IPS-20b (cell line): ENCODE results near the gene ESRP2.

Source experiments
- H3K27ac ChIP-seq: one replicate; pipeline ENCODE4 v1.5.1; 2013; ENCODE audit warnings: low read length
- H3K27me3 ChIP-seq: 2 replicates; pipeline ENCODE4 v1.6.1; 2013; ENCODE audit warnings: mild to moderate bottlenecking, low read length, inconsistent platforms; ENCODE audit not compliant: insufficient read depth
- H3K36me3 ChIP-seq: 2 replicates; pipeline ENCODE4 v1.6.1; 2013; ENCODE audit warnings: low read depth, mild to moderate bottlenecking, inconsistent platforms, low read length, moderate library complexity; ENCODE audit not compliant: insufficient read depth
- H3K4me1 ChIP-seq: 2 replicates; pipeline ENCODE4 v1.6.1; 2013; ENCODE audit warnings: mild to moderate bottlenecking, control low read depth, inconsistent platforms, low read length, moderate library complexity; ENCODE audit not compliant: insufficient read depth
- H3K4me3 ChIP-seq: 2 replicates; pipeline ENCODE4 v1.5.1; 2013; ENCODE audit warnings: mild to moderate bottlenecking, low read length, inconsistent platforms
- H3K9ac ChIP-seq: 2 replicates; pipeline ENCODE4 v1.6.1; 2013; ENCODE audit warnings: low read depth, mild to moderate bottlenecking, inconsistent platforms, low read length, moderate library complexity
- H3K9me3 ChIP-seq: 2 replicates; pipeline ENCODE4 v1.6.1; 2013; ENCODE audit warnings: mild to moderate bottlenecking, low read depth, low read length, inconsistent platforms; ENCODE audit not compliant: insufficient read depth

The ESRP2 gene

GRCh38 chr16:68234188-68235107 lies 1.5 kb downstream of the ESRP2 start:
- Histone ChIP-seq H3K27me3 (peaks cover 39% of the 10 kb centered on the region), H3K9me3 (no peaks in the 10 kb centered on the region), H3K9ac (peak overlapping the region; percentile 92; the same call in 1 of the 2 replicates), H3K4me3 (peak overlapping the region; percentile 76), H3K27ac (no peak overlapping the region), H3K36me3 (peaks cover 39% of the 10 kb centered on the region), H3K4me1 (peaks cover 8% of the 10 kb centered on the region; the same call in 1 of the 2 replicates)

- Histone ChIP-seq H3K4me1 (peaks cover 8% of the 10 kb centered on the region; the same call in 1 of the 2 replicates), H3K4me3 (0 out of 2 replicates have a peak overlapping the region, but pooled peaks have one; percentile 76), H3K27ac (no peak overlapping the region)
These were observed 2.1 kb downstream of the ESRP2 start for GRCh38 chr16:68233835-68234187.

DNA sequence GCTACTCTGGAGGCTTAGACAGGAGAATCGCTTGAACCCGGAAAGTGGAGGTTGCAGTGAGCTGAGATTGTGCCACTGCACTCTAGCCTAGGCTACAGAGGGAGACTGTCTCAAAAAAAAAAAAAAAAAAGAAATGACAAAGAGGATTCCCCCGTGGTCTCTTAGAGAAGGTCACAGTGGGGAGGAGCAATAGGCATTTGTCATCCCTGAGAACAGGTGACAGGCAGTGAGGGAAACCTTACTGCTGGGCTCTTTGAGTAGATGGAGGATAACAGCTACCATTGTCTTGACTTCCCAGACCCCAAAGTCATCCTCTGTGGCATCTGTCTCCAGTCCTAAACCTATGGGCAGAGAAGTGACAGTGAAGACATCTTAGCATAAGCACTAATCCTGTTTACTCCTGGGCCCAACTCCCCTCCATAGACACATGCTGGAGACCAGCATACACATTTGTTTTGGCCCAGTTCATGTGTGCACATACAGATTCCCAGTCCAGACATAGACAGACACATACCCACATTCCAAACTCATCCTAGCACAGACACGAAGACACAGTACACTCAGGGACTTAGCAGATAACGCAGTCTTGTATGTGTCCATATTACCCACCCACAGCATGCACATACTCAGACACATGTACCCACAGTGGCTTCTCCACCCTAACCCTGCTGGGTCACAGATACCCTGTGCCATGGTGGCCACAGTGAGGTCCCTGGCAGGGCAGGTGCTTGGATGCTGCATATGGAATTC lies 2.7 kb downstream of the ESRP2 start:
- Histone ChIP-seq H3K9me3 (no peaks in the 10 kb centered on the region), H3K27me3 (peaks cover 29% of the 10 kb centered on the region)

More at GRCh38 chr16:68233835-68234187, 2.1 kb downstream of the ESRP2 start:
- peaks cover 44% of the 10 kb centered on the region for H3K36me3 ChIP-seq
- peaks cover 32% of the 10 kb centered on the region for H3K27me3 ChIP-seq
- H3K9me3 ChIP-seq: no peaks in the 10 kb centered on the region
- no peak overlapping the region for H3K9ac ChIP-seq

GRCh38 chr16:68232335-68232734 lies 3.6 kb downstream of the ESRP2 start:
- Histone ChIP-seq H3K9ac (no peak overlapping the region), H3K9me3 (no peaks in the 10 kb centered on the region), H3K36me3 (peaks cover 47% of the 10 kb centered on the region), H3K27ac (no peak overlapping the region), H3K27me3 (peaks cover 29% of the 10 kb centered on the region), H3K4me1 (peaks cover 8% of the 10 kb centered on the region; the same call in 1 of the 2 replicates), H3K4me3 (no peak overlapping the region)

More for the DNA sequence above, 2.7 kb downstream of the ESRP2 start:
- peaks cover 8% of the 10 kb centered on the region; the same call in 1 of the 2 replicates for H3K4me1 ChIP-seq
- peaks cover 47% of the 10 kb centered on the region for H3K36me3 ChIP-seq
- no peak overlapping the region for H3K27ac ChIP-seq
- no peak overlapping the region for H3K4me3 ChIP-seq
- no peak overlapping the region for H3K9ac ChIP-seq

DNA sequence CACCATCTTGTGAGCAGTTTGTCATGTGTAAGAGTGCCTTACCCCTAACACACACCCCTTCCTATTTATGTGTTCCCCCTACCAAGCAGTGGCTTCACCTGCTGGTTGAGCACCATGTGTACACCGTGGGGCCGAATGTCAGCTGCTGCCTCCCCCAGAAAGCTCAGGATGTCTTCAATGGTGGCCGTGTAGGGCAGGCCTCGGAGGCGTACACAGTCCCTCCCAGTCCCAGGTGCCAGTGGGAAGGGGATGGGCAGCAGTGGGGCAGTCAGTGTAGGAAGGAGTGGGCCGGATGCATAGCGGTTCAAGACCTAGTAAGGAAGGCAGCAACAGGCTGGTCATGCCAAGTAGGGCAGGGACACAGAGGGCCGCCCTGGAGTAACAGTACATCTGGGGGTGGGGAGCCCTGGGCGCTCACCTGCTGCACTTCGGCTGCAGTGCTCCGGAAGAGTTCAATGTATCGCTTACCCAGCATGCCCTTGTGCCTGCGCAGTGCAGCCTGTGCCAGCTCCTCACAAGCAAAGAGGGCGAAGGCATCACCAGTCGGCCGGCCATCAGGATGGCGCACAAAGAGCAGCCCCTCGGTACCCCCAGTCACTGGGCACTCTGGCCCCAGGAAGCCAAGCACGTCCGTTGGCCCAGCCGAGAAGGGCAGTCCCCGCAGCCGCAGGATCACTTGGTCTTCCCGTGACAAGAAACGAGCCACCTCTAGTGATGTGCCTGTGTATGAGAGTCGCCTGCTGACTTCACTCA lies 4.4 kb downstream of the ESRP2 start:
- H3K27me3 ChIP-seq: peaks cover 24% of the 10 kb centered on the region
- H3K9ac ChIP-seq: no peak overlapping the region
- H3K9me3 ChIP-seq: no peaks in the 10 kb centered on the region
- H3K36me3 ChIP-seq: peaks cover 47% of the 10 kb centered on the region
- no peak overlapping the region for H3K4me3 ChIP-seq
- no peak overlapping the region for H3K27ac ChIP-seq
- H3K4me1 ChIP-seq: peaks cover 8% of the 10 kb centered on the region; the same call in 1 of the 2 replicates

DNA sequence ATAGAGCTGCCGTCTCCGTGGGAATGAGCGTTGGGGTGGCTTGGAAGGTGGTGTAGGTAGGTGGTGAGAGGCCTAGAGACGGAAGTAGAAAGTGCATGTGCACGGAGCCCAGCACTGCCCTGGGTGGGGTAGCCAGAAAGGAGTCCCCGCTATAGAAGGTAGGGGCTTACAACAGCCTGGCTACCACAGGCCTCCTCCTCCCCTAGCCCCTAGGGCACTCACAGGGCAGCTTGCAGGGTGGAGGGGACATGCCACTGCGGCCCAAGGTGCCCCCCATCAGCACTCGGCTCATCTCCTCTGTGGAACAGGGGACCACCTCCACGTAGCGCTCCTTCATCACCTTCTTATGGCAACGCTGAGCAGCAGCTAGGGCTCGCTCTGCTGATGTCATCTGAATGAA lies 5.0 kb downstream of the ESRP2 start:
- no peak overlapping the region for H3K9ac ChIP-seq
- no peak overlapping the region for H3K27ac ChIP-seq
- H3K27me3 ChIP-seq: peaks cover 18% of the 10 kb centered on the region
- no peaks in the 10 kb centered on the region for H3K9me3 ChIP-seq
- peaks cover 8% of the 10 kb centered on the region; the same call in 1 of the 2 replicates for H3K4me1 ChIP-seq
- H3K4me3 ChIP-seq: no peak overlapping the region
- peaks cover 47% of the 10 kb centered on the region for H3K36me3 ChIP-seq

DNA sequence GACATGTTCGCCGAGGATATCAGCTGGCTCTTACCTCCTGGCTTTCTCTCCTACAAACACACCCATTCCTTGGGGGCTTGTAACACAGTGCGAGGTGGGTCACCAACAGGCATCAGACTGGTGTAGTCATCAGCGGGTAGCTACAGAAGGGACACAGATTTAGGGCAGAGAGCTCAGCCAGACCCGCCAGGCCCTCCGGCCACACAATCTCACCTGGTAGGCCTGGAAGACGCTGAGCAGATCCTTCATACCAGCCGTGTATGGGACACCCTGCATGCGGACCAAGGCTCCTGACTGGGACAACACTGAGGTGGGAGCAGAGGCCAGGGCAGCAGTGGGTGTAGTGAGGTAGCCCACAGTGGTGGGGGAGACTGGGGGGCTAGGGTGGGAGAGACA lies 5.8 kb downstream of the ESRP2 start:
- Histone ChIP-seq H3K36me3 (peaks cover 47% of the 10 kb centered on the region), H3K9ac (no peak overlapping the region), H3K27ac (no peak overlapping the region), H3K9me3 (no peaks in the 10 kb centered on the region), H3K4me1 (peaks cover 8% of the 10 kb centered on the region; the same call in 1 of the 2 replicates), H3K4me3 (no peak overlapping the region), H3K27me3 (peaks cover 10% of the 10 kb centered on the region)

DNA sequence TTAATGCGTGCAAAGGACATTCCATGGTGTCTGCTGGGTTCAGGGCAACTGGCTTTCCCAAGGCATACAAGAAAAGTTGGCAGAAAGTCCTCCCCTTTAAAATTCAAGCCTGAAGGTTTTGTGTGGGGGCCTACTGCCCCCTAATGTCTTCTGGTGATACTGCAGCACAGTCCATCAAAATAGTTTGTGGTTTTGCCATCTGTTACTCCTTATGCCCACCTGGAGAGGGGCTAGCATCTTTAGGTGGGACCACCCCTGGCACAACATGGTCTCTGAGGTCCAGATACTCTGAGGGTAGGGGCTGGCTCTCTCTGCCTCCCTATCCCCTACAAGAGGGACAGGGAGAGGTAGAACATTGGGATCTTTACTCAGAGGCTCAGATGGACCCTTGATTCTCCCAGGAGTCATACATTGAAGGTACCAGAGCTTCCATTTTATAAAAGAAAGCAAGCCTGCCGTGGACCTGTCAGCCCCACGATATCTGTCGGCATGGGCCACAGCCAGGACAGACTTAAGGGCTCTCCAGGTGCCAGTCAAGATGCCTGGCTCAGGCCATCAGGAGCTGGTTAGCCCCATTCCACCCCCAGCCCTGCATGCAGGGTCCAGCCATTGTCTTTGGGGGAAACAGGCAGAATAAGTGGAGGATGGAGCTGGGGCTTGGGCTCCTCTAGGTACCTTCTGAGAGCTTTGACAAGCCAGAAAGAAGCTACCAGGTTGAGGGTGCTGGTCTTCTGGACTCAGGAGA lies 6.3 kb downstream of the ESRP2 start:
- H3K36me3 ChIP-seq: peaks cover 47% of the 10 kb centered on the region
- peaks cover 5% of the 10 kb centered on the region; the same call in 1 of the 2 replicates for H3K4me1 ChIP-seq
- H3K4me3 ChIP-seq: no peak overlapping the region
- H3K9me3 ChIP-seq: no peaks in the 10 kb centered on the region
- peaks cover 4% of the 10 kb centered on the region for H3K27me3 ChIP-seq
- no peak overlapping the region for H3K27ac ChIP-seq
- no peak overlapping the region for H3K9ac ChIP-seq

- Histone ChIP-seq H3K27ac (no peak overlapping the region), H3K4me3 (no peak overlapping the region), H3K4me1 (no peaks in the 10 kb centered on the region), H3K9me3 (no peaks in the 10 kb centered on the region), H3K27me3 (no peaks in the 10 kb centered on the region), H3K36me3 (peaks cover 47% of the 10 kb centered on the region), H3K9ac (no peak overlapping the region)
These were observed 7.3 kb downstream of the ESRP2 start for GRCh38 chr16:68228652-68229051.

DNA sequence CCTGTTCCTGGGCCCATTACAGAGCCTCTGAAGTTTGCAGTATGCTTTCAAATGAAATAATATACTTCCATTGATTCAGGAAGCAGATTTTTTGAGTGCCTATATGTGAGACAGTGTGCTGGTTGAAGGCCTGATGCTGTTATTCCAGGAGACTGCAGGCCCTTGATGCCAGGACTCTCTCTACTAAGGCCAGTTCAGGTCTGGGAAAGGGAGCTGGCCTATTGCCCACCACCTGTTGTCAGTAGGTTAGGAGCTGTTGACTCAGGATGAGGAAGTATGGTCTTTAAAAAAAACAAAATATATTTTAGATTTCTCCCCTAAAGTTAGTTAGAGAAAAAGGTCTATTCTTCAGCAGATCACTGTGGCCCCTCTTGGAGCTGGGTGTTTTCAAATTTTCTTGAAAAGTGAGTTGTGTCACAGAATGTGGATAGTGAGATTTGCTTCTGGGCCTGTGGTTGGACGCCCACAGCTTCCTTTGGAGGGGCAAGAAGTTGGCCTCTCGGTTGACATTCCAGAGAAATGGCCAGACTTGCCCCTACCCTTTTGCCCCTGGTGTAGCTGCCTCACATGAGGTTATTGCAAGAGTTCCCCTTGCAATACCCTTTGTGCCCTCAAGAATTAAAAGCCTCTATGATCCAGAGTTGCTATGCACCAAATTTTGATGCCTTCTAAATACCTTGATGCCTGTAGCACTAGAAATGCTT lies 7.9 kb downstream of the ESRP2 start:
- Histone ChIP-seq H3K4me1 (no peaks in the 10 kb centered on the region), H3K9ac (no peak overlapping the region), H3K27ac (no peak overlapping the region), H3K9me3 (no peaks in the 10 kb centered on the region), H3K36me3 (peaks cover 43% of the 10 kb centered on the region), H3K27me3 (no peaks in the 10 kb centered on the region), H3K4me3 (no peak overlapping the region)
